Gastroesophageal sphincter (tissue), 4 donors: ENCODE results near the gene DDX19B. TPM values are rescaled to one million over a fixed set of nuclear protein-coding genes. Genes with fewer than 3 reads are reported as not detected.
"Not testable (repeated sequence)": the region's sequence is repeated elsewhere in the genome, so short reads cannot be mapped to it uniquely, and the experiment has no call there.

Source experiments
- ATAC-seq: fragments of 150-250 bp; one replicate; pipeline ENCODE4 v1.9.1; 2016; ENCODE audit warnings: mild to moderate bottlenecking, moderate library complexity
- H3K27ac ChIP-seq, 4 donors: fragments of 200-600 bp; sonication (generic) in 3 of 4; 1 replicate in 3 of 4; 2 replicates in 1 of 4; pipeline ENCODE4 v1.5.1; 2016 to 2019
- H3K27me3 ChIP-seq: fragments of 200-600 bp; sonication (generic); one replicate; pipeline ENCODE4 v1.5.1; 2019
- H3K36me3 ChIP-seq, 2 donors: fragments of 200-600 bp; sonication (generic); one replicate each; pipeline ENCODE4 v1.5.1; 2019; ENCODE audit warnings: control low read depth in 1 of 2
- H3K4me1 ChIP-seq, 3 donors: fragments of 200-600 bp; sonication (generic); 1 replicate in 2 of 3; 2 replicates in 1 of 3; pipeline ENCODE4 v1.5.1; 2016 to 2019; ENCODE audit warnings: control low read depth in 2 of 3
- H3K4me3 ChIP-seq, 2 donors: fragments of 200-600 bp; sonication (generic); one replicate each; pipeline ENCODE4 v1.5.1; 2019; ENCODE audit warnings: mild to moderate bottlenecking in 1 of 2, moderate library complexity in 1 of 2
- H3K9me3 ChIP-seq, 3 donors: fragments of 200-600 bp; sonication (generic); one replicate each; pipeline ENCODE4 v1.5.1; 2017 to 2019; ENCODE audit warnings: control low read depth in 2 of 3
- CTCF ChIP-seq, 4 experiments: fragments of 200-600 bp in 2 of 4; fragments of 450-650 bp in 2 of 4; sonication (generic) in 1 of 4; IDR thresholded peaks; one replicate each; pipeline ENCODE4 v1.5.1; 2017 to 2019; ENCODE audit warnings: antibody characterized with exemption in 4 of 4, mild to moderate bottlenecking in 2 of 4, moderate library complexity in 2 of 4
- EP300 ChIP-seq: sonication (generic); formaldehyde crosslinking; IDR thresholded peaks from one replicate; pipeline ENCODE4 v1.6.1; 2017; ENCODE audit warnings: antibody characterized with exemption, mild to moderate bottlenecking
- POLR2A ChIP-seq, 2 donors: fragments of 450-650 bp; IDR thresholded peaks; one replicate each; pipeline ENCODE4 v1.6.1; 2017; ENCODE audit warnings: antibody characterized with exemption in 2 of 2, mild to moderate bottlenecking in 2 of 2, moderate library complexity in 1 of 2
- POLR2AphosphoS5 ChIP-seq: sonication (generic); formaldehyde crosslinking; IDR thresholded peaks from one replicate; pipeline ENCODE4 v1.6.1; 2017; ENCODE audit warnings: antibody characterized with exemption
- WGBS, 2 donors: methylation state at CpG; one replicate each; pipeline ENCODE4 v1.1.5; 2018; ENCODE audit warnings: low coverage in 1 of 2; 5-methylcytosine and 5-hydroxymethylcytosine counted together
- total RNA-seq, 4 donors: library from RNA; depleted of rRNA; stranded (reverse); fragments of >200 nt; gene quantifications; one replicate each; pipeline ENCODE4 v1.1.0, GENCODE V29; 2016

The DDX19B gene
- total RNA-seq, 4 donors from 2014 or later: 25.4 to 44.0 (median 30.4) TPM

DNA sequence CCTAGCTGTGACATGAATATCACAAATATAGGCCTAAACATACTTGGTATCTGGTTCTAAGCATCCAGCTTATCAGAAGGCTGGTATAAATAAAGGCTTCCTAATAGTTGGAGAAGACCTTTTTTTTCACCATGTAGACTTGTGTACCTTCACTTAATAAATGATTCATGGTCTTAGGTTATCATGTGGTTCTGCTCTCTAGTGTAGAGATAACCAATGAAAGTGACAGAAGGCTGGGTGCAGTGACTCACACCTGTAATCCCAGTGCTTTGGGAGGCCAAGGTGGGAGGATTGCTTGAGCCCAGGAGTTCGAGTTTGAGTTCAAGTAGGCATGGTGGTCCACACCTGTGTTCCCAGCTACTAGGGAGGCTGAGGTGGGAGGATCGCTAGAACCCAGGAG is 50.8 kb downstream of the DDX19B start:
- H3K36me3 ChIP-seq: peaks cover 0 to 51% of the 10 kb centered on the region in 2 donors
- 79 to 81% methylated on average over 2 of the region's 2 CpGs for WGBS, 2 donors

DNA sequence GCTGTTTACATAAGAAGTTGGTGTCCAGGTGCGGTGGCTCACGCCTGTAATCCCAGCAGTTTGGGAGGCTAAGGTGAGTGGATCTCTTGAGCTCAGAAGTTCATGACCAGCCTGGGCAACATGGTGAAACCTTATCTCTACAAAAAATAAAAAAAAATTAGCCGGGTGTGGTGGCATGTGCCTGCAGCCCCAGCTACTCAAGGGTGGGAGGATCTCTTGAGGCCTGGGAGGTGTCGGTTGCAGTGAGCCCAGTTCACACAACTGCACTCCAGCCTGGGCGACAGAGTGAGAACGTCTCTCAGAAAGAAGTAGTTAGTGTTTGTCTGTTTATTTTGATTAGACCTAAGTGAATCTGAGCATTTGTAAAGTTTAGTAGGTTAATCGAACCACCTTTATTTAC is 60.6 kb downstream of the DDX19B start:
- H3K36me3 ChIP-seq: peaks cover 0 to 100% of the 10 kb centered on the region in 2 donors

More for the DNA sequence above, 50.8 kb downstream of the DDX19B start:
- no peak for TF ChIP-seq CTCF (IDR thresholded peaks at IDR 0.05)
- no peak for TF ChIP-seq EP300
- no peak for TF ChIP-seq POLR2AphosphoS5
- TF ChIP-seq POLR2A (IDR thresholded peaks at IDR 0.05): no peak
- H3K4me3 ChIP-seq: no peak overlapping the region
- no peaks in the 10 kb centered on the region for H3K27me3 ChIP-seq
- ATAC-seq: no peak
- H3K9me3 ChIP-seq: no peaks in the 10 kb centered on the region
- H3K4me1 ChIP-seq: peaks cover 0 to 34% (median 15%) of the 10 kb centered on the region in 3 donors
- H3K27ac ChIP-seq: no peak overlapping the region

GRCh38 chr16:70364399-70364798 is 65.4 kb downstream of the DDX19B start:
- 86 to 100% methylated on average over 1 of the region's 5 CpGs for WGBS, 2 donors
- ATAC-seq: no peak
- H3K36me3 ChIP-seq: peaks cover 0 to 100% of the 10 kb centered on the region in 2 donors

More for the DNA sequence above, 60.6 kb downstream of the DDX19B start:
- H3K27ac ChIP-seq: no peak overlapping the region
- no peaks in the 10 kb centered on the region for H3K9me3 ChIP-seq
- no peak overlapping the region for H3K4me3 ChIP-seq
- no peaks in the 10 kb centered on the region for H3K27me3 ChIP-seq
- WGBS, 2 donors: 85 to 92% methylated on average over 6 to 7 of the region's 7 CpGs
- TF ChIP-seq CTCF (IDR thresholded peaks at IDR 0.05): no peak
- no peak for TF ChIP-seq POLR2AphosphoS5
- TF ChIP-seq POLR2A (IDR thresholded peaks at IDR 0.05): no peak
- TF ChIP-seq EP300: no peak
- no peak for ATAC-seq
- no peaks in the 10 kb centered on the region for H3K4me1 ChIP-seq

DNA sequence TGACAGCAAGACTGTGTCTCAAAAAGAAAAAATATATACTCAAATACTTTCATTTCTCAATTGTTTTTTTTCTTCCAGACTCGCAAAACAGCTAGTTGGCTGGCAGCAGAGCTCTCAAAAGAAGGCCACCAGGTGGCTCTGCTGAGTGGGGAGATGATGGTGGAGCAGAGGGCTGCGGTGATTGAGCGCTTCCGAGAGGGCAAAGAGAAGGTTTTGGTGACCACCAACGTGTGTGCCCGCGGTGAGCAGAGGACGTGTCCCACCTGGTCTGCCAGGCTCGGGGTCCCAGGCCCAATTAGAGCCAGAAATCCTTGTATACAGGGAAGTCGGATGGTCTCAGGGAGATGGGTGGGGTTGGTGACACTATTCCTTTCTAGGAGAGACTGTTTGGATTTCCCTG is 71.2 kb downstream of the DDX19B start:
- WGBS, 2 donors: 23 to 33% methylated on average over 3 to 6 of the region's 10 CpGs
- H3K27ac ChIP-seq: not testable (repeated sequence)

More at GRCh38 chr16:70364399-70364798, 65.4 kb downstream of the DDX19B start:
- H3K27ac ChIP-seq: no peak overlapping the region
- no peaks in the 10 kb centered on the region for H3K9me3 ChIP-seq
- no peak overlapping the region for H3K4me3 ChIP-seq
- no peaks in the 10 kb centered on the region for H3K4me1 ChIP-seq
- no peaks in the 10 kb centered on the region for H3K27me3 ChIP-seq
- TF ChIP-seq EP300 (no peak), POLR2A (IDR thresholded peaks at IDR 0.05) (no peak), POLR2AphosphoS5 (no peak), CTCF (IDR thresholded peaks at IDR 0.05) (no peak)

More for the DNA sequence above, 71.2 kb downstream of the DDX19B start:
- TF ChIP-seq CTCF (IDR thresholded peaks at IDR 0.05): peak in 3 of 4 experiments; percentile 62 to 68 (median 62)
- not testable (repeated sequence) for H3K27me3 ChIP-seq, H3K4me1 ChIP-seq, H3K4me3 ChIP-seq, H3K9me3 ChIP-seq
- H3K36me3 ChIP-seq: peaks cover 0 to 96% of the 10 kb centered on the region in 2 donors
- peak; percentile 43 for ATAC-seq
